ENCODE data around the gene SEMA3F.
A peak's percentile ranks its signal among the peaks of the same experiment; 100 is the strongest.

Gene SEMA3F

DNA sequence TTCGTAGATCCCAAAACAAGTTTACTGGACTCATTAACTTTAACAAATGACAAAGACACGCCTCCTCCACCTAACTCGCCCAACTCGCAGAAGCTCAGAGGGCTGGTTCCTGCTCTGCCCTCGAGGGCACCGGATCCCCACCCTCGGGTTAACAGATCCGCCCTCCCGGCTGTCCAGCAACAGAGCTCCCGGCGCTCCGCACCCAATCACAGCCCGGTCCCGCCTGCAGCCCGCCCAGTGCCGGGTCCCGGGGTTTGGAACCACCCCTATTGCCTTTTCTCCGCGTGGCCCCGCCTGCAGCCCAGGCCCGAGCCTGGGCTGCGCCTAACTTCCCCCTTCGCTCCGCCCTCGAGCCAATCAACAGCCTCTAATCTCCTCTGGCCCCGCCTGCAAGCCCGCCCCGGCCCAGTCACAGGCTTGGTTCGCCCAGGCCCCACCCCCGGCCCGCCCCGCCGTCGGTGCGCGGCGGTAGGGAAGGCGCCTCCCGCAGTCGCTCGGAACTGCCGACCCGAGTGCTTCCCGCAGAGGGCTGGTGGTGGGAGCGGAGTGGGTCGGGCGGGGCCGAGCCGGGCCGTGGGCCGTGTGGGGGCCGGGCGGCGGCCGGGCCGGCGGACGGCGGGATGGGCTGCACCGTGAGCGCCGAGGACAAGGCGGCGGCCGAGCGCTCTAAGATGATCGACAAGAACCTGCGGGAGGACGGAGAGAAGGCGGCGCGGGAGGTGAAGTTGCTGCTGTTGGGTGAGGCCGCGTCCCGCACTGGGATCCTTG is 80.8 kb downstream of the SEMA3F start, which contains the start of gene GNAI2:
Gene GNAI2 (plus strand): TSS at position 489 of the 768 bp plus-strand sequence. CDS start 132 bp downstream, at position 621.
- DNase-seq (ENCODE audit: low spot score), result peak; percentile 94

GRCh38 chr3:50236484-50237132 is 81.5 kb downstream of the SEMA3F start:
- DNase-seq (ENCODE audit: low spot score), result no peak

DNA sequence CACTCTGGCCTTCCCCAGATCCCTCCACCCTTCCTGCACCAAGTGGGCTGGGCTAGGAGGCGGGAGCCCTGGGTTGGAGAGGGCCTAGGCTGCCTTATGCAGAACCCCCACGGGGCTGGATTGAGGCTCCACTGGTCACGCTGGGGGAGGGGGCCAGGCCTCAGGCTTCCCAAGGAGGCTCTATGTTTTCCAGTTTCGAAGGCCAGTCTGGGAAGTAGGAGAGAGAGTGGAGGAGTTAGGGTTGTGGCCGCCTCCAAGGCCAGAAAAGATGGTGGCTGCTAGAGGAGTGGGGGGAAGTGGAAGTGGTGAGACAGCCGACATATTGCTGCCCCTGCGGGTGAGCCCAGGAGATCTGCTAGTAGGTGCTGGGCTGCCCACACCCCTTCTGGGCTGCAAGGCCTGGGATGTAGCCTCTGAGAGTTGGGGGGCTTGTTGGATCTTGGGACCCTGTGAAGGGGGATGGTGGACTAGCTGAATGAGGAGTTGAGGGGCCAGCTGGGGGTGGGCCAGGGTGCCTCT is 82.1 kb downstream of the SEMA3F start:
- peak; percentile 49 for DNase-seq (ENCODE audit: low spot score)

DNA sequence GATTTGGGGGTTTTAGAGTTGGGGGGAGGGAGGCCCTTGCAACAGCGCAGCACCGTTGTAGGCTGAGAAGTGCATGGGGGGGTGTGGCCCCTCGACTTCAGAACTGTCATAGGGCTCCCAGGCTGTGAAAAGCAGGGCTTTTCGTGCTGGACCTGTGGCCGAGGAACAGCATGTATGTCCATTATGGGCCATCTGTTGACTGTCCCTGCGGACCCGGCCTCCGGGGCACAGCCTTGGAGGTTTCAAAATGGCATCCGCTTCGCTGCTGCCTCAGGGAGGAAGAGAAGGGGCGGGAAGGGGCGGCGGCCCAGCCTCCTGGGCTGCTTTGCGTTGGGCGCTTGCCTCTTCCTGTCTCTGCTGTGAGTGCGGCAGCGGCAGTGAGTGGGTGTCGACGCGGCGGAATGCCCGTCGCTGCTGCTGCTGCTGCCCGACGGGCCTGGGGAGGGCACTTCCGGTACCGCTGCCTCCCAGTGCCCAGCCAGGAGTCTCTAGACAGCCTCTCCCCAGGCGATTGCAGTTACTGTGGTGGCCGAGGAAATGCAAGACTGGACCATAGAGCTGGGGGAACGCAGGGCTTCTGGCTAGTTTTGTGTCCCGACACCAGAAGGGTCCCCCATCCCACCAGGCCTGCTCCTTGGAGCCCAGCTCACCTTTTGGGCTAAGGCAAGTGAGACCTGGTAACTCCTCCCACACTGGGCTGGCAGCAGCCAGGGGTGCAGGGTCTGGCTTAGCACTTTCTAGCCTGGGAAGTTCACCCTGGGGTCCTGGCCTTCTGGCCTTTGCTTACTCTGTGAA is 82.8 kb downstream of the SEMA3F start:
- DNase-seq (ENCODE audit: low spot score), result peak; percentile 78

DNA sequence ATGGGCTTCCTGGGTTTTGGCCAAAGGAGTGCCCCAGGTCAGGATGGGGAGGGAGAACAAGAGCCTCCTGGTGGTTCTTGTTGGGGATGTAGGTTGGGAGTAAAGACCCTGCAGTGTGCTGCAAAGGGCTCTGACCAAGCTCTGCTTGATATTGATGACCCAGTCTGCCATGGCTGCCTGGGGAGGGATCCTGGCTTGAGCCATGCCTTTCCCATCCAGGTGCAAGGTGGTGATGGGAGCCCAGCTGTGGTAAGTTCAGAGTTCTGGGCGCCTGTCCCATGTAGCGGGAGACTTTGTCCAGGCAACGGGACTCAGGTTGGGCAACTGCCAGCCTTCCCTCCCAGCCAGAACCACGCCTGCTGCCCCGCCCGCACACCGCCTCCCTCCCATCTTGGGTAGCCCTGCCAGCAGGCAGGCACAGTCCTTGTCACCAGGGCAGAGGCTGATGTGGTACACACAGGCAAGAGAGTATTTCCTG is 83.5 kb downstream of the SEMA3F start:
- no peak for DNase-seq (ENCODE audit: low spot score)
